ENCODE data around the gene PRR36.
A peak's percentile ranks its signal among the peaks of the same experiment; 100 is the strongest.

PRR36 gene

DNA sequence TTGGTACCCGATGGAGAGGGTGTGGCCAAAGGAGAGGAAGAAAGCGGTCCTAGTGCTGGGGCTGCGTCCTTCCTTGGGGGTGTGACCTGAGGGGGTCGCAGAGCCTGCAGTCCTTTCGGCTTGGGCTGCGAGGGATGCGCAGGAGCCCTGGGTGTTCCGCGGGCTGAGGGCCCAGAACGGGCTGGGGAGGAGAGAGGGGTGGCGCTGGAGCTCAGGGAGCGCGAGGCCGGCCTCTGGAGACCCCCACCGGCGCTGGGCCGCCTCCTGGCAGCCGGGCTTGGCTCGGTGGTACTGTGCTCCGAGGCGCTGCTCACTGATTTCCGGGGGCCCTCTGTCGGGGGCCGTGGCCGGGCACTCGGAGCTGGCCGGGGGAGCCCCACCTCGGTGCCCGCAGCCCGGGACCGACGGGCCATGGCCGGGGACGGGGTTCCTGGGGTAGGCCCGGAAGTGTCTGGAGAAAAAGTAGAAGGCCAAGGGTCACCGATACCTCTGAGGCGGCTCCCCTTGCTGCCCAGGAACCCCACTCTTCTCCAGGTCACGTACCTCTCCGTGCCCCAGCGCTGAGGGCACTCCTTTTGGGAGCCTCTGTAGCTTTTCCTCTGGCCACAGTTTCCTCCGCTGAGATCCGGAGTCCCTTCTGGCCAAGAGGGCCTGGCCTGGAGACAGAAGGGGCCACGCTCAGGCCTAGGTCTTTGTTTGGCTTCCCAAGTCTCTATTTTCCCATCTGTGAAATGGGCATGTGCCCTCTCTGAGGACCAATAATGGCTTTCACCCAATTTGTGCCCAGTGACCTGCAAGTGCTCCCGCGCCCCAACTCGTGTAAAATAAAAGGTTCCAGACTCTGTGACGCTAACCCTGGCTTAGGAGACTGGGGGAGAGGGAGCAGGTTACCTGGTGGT is 1.6 kb downstream of the PRR36 start:
- no peak for DNase-seq (ENCODE audit: low read depth in 2 of 2)

DNA sequence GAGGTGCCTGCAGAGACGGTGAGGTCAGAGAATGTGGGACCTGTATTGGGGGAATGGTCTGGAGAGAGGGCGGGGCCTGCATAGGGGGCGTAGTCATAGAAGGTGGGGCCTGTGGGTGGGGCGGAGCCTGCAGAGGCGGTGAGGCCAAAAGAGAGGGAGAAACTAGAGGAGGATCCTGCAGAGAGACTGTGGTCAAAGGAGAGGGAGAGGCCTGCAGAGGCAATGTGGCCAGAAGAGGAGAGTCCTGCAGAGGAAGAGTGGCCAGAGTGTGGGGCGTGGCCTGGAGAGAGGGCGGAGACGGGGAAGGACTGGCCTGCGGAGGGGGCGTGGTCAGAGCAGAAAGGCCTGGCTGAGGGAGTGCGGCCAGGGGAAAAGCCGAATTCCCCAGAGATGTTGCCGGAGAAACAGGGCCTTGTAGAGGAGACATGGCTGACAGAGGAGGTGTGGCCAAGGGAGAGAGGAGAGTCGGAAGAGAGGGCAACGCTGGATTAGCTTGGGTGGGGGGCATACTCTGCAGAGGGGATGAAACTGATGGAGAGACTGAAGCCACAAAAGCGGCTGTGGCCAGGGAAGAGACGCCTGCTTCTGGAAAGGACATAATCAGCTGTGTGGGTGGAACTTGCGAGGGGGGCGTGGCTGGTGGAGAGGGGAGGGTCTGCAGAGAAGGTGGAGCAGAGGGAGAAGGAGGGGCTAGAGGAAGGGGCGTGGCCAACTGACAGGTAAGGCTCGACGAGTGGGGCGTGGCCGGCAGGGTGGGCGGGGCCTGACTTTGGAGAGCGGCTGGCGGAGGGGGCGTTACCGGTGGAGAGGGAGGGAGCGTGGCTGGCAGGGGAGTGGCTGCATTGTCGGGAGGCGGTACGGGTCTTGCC is 2.5 kb downstream of the PRR36 start:
- DNase-seq (ENCODE audit: low read depth in 2 of 2): peak; percentile 56 to 64

DNA sequence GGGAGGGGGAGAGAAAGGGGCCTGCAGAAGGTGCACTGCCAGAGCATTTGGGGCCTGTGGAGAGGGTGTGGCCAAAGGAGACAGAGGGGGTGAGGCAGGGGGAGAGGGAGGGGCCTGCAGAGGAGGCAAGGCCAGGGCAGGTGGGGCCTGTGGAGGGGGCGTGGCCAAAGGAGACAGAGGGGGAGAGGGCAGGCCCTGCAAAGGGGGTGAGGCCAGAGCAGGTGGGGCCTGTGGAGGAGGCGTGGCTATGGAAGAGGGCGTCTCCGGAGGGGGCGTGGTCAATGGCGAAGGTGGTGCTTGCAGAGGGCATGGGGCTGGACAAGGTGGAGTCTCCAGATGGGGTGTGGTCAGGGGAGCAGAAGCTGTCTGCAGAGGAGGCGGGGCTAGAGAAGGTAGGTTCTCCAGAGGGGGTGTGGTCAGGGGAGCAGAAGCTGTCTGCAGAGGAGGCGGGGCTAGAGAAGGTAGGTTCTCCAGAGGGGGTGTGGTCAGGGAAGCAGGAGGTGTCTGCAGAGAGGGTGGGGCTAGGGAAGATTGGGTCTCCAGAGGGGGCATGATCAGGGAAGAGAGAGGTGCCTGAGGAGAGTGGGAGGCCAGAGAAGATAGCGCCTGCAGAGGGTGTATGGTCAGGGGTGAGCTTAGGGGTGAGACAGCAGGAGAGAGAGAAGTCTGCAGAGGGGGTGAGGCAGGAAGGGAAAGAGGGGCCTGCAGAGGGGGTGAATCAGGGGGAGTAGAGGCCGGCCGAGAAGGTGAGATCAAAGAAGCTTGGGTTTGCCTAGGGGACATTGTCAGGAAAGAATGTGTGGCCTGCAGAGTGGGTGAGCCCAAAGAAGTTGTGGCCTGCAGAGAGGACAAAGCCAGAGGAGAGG is 3.4 kb downstream of the PRR36 start:
- DNase-seq (ENCODE audit: low read depth in 2 of 2): no peak

DNA sequence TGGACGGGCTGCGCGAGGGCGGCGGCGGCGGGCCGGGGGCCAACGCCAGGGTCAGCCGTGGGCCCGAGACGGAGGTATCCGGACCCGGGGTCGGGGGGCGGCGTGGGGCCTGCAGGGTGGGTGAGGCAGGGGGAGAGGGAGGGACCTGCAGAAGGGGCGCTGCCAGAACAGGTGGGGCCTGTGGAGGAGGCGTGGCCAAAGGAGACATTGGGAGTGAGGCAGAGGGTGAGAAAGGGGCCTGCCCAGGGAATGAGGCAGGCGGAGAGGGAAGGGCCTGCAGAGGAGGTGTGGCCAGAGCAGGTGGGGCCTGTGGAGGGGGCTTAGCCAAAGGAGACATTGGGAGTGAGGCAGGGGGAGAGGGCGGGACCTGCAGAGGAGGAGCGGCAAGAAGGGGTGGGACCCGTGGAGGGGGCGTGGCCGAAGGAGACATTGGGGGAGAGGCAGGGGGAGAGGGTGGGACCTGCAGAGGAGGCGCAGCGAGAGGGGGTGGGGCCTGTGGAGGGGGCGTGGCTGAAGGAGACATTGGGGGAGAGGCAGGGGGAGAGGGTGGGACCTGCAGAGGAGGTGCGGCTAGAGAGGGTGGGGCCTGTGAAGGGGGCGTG is 4.2 kb downstream of the PRR36 start:
- peak in 1 of 2 donors; percentile 38 for DNase-seq (ENCODE audit: low read depth in 2 of 2)

DNA sequence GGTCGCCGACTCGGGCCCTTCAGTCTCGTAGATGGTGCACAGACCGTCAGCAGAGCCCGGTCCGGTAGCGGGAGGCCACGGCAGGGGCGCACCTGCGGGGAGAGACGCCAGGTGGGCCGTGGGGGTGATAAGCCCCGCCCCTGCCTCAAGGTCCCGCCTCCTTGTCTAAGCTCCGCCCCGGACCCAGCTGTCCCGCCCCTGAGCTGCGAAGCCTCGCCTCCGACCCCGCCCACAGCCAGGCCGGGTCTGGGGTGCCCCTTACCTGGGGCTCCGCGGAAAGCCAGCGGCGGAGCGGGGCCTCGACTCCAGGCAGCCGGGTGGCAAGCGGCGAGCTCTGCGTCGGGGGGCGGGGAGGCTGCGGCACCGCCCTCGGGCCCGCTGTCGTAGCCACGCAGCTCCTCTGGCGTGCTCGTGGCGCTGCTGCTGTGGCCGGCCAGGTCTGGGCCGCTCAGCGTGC is 4.7 kb downstream of the PRR36 start:
- peak; percentile 62 to 68 for DNase-seq (ENCODE audit: low read depth in 2 of 2)

DNA sequence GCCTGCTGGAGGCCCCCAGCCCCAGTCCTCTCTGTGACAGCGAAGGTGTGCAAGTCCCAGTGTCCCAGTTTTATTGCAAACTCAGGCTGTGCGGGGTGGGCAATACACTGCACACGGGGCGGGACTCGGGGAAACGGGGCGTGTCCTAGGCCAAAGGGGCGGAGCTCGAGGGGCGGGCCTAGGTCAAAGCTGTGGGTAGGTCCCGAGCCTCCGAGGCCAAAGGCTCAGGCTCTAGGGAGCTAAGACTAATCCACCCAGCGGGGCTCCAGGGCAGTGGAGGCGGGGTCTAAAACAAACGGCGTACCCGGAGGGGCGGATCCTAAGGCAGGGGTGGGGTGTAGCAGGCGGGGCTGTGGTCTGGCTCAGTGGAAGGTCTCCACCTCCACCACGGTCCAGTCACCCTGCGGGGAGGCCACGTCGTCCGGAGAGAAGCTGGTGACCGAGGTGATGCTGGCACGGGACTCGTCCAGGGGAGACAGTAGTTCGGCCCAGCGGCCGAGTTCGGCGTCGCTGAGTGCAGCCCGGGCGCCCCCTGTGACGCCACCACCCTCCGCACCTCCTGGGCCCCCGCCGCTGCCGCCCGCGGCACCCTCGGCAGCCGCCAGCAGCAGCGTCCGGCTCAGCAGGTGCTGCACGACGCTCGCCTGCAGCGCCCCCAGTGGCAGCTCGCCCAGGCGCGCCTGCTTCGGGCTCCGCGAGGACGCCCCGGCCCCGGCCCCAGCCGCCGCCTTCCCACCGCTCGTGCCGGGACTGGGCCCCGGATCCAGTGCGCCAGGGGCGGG is 5.3 kb downstream of the PRR36 start:
- peak; percentile 47 to 76 for DNase-seq (ENCODE audit: low read depth in 2 of 2)

DNA sequence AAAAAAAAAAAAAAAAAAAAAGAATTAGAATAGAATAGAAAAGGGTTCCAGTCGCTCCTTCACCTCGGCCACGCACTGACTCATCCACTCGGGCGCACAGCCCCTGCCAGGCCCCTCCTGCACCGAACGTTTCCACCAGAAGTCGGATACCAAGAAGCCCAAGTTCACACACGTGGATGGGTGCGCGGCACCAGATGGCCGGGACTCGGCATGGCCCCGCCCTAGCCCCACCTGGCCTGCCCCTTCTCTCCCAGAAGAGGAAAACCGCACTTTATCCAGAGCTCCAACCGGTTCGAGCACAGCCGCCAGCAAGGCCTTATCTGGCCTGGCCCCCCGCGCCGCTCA is 5.9 kb downstream of the PRR36 start:
- peak in 1 of 2 donors; percentile 46 for DNase-seq (ENCODE audit: low read depth in 2 of 2)

DNA sequence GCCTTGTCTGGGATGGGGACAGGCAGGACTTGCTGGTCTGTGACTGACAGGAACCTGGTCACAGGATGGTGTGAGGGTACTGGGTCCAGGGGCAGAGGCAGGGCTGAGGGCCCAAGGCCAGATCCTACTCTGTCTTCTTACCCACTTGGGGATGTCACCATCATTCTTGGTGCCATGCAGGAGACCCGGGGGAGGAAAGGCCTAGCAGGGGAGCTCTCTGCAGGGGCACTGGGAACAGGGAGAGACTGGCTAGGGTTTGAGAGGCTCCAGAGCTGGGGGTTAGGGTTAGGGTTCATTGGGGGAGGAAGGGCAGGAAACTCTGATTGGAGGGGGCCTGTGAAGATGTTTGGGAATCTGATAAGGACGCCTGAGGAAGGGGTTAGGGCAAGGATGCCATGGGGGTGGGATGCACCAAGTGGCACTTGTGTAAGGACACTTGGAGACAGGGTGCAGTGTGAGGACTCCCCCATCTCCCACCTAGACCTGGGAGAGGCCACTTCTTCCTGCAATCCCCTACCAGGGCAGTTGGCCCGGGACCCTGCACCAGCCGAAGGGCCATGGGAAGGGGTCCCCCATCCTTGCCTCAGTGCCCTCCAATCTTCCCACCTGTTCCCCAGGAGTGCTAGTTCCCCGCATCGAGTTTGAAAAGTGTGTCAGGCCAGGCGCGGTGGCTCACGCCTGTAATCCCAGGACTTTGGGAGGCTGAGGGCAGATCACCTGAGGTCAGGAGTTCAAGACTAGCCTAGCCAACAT is 6.9 kb downstream of the PRR36 start:
- no peak for DNase-seq (ENCODE audit: low read depth in 2 of 2)

DNA sequence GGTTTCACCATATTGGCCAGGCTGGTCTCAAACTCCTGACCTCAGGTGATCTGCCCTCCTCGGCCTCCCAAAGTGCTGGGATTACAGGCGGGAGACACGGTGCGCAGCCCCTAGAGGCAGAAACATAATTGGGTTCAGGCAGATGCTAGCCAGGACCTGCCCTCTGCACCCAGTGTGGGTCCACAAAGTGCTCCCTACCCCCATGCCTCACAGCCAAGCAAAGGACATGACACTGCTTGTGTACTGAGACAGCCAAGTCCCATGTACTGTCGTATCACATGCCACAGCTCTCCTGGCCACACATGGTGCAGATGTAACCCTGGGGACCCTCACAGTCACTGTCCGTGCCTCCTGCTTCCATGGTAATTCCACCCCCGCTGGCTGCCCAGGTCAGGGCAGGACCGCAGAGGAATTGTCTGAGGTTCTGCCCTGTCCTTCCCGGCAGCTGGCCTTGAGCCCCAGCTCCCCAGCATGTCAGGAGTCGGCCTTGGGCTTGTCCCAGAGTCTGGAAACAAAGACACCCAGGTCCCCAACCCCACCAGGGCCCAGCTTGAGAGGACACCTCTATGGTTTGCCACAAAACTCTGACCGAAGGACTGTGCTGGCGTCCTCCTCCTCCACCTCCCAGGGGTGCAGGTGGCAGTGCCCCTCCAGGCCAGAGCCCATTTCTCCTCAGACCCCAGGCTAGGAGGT is 7.6 kb downstream of the PRR36 start:
- no peak for DNase-seq (ENCODE audit: low read depth in 2 of 2)

DNA sequence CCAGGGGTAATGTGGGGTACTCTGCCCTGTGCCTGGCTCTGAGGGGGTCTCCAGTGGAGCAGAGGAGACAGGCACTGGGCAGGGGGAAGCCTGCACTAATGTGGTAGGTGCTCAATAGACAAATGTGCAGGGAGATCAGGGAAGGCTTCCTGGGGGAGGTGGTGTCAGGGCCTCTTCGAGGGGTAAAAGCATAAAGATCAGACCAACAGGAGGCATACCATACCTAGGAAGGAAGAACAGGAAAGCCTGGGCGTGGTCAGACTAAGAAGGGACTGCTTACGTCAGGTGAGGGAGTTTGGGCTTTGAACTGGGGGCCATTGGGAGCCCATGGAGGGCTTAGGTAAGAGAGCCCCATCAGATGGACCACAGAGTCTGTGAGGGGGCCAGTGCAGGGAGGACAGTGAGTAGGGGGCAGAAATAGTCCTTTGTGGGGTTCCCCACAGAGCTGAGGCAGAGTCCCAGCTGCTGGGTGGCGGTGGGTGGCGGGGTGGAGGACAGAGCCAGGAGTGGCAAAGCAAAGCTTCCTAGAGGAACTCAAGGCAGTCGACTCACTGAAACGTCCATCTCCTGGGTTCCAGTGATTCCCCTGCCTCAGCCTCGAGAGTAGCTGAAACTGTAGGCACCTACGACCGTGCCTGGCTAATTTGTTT is 8.8 kb downstream of the PRR36 start:
- no peak for DNase-seq (ENCODE audit: low read depth in 2 of 2)

DNA sequence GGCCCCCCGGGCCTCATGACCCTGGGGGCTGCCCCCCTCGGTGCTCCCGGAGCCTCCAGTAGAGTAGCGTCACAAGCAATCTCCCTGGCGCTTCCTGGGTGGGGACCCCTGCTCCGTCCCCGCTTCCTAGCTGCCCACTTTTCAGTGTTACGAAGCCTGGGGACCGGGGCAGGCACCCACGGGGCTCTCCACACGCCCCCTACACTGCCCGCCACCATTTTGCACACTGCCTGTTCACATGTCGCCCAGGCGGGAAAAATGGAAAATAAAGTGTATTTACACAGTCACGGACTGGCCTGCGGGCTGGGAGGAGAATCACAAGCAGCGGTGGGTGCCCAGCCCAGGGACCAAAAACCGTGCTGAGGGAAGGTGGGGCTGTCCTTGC is 9.5 kb downstream of the PRR36 start:
- no peak for DNase-seq (ENCODE audit: low read depth in 2 of 2)

DNA sequence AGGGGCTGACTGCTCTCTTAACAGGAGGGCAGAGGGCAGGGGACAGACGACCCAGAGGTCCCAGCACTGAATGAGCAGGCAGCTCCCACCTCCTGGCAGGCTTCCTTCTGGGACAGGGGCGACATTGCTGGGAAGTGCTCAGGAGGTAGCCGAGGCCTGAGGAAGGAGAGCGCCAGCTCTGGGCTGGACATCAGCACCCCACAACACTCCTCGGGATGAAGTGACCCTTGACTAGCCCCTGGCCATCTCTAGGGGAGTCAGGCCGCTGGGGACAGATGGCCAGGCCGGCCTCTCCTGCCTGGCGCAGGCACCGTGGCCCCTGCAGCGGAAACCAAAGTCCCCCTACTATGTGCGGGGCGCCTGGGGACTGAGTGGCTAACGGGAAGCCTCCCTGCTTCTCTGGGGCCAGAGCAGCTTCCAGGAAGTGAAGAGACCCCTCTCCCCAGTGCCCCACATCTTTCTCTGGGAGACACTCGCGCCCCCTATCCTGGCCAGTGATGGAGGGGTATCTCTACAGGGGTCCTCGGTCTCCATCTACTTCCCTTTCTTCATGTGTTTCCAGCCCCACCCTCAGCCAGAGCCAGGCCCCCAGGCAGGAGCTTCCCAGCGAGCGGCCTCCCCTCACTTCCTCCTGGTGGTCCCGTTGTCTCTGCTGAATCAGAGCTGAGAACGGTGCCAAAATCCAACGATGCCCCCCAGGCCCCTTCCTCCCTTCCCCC is 10.1 kb downstream of the PRR36 start:
- DNase-seq (ENCODE audit: low read depth in 2 of 2): no peak

DNA sequence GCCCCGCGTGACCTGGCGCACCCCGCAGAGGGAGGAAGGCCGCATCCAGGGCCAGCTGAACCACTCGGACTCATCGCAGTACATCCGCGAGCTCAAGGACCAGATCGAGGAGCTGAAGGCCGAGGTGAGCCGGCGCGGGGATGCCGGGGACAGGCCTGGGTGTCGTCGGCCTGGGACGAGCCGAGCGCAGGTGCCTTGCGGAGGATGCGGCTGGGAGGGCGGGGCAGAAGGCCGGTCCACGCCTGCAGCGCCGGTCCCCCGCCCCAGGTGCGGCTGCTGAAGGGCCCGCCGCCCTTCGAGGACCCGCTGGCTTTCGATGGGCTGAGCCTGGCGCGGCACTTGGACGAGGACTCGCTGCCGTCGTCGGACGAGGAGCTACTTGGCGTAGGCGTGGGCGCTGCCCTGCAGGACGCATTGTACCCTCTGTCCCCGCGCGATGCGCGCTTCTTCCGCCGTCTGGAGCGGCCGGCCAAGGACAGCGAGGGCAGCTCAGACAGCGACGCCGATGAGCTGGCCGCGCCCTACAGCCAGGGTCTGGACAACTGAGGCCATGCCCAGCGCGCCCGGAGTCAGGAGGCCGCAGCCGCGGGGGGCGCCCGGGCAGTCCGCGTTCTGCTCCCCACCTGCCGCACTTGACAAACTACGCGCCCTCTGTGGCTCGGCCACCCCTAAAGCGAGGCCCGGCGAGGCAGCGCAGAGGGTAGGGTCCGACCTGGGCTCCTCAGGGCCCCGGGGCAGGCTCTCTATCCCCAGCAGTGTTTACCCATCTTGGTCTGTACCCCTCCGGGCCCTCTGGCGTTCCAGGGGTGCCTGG is 10.8 kb downstream of the PRR36 start:
- DNase-seq (ENCODE audit: low read depth in 2 of 2): no peak

DNA sequence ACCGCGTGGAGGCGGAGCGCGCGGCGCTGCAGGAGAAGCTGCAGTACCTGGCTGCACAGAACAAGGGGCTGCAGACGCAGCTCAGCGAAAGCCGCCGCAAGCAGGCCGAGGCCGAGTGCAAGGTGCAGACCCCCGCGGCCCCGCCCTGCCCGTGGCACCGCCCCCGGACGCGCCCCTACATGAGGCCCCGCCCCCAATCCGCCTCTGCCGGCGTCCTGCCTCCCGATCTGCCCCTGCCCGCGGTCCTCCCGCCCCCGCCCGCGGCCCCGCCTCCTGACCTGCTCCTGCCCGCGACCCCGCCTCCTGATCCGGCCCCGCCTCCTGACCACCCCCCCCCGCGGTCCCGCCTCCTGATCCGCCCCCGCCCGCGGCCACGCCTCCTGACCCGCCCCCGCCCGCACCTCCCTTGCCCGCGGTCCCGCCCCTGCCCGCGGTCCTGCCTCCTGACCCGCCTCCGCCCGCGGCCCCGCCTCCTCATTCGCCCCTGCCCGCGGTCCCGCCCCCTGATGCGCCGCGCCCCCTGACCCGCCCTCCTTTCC is 11.7 kb downstream of the PRR36 start:
- peak; percentile 38 to 64 for DNase-seq (ENCODE audit: low read depth in 2 of 2)

DNA sequence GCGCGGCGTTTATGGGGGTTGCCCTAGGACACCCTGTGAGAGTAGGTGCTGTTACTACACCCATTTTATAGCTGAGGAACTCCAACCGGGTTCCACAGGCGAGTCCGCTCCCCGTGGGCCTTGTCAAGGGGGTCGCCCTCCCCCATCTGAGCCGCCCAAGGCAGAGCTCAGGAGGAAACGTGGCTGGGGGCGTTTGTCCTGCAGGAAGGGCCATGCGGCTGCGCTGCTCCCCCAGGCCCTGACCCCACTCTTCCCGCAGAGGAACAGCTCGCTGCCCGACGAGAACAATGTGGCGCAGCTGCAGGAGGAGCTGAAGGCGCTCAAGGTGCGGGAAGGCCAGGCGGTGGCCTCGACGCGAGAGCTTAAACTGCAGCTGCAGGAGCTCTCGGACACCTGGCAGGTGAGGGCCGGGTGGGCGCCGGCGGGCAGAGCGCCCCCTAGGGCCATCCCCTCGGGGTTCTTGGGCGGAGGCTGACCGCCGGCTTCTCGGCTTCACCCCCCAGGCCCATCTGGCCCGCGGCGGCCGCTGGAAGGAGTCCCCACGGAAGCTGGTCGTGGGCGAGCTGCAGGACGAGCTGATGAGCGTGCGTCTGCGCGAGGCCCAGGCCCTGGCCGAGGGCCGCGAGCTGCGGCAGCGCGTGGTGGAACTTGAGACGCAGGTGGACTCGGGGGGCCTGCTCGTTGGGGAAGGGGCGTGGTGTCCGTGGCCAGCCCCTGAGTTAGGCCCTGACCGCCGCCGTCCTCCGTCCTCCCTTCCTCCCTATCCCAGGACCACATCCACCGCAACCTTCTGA is 12.4 kb downstream of the PRR36 start:
- no peak for DNase-seq (ENCODE audit: low read depth in 2 of 2)
